H9 (cell line): ENCODE results near the gene VAV2. TPM values are rescaled to one million over a fixed set of nuclear protein-coding genes. Genes with fewer than 3 reads are reported as not detected.
A peak's percentile ranks its signal among the peaks of the same experiment; 100 is the strongest.

Source experiments
- DNase-seq: peaks from one replicate; pipeline ENCODE4 v3.0.0-alpha.2; 2017
- H2AFZ ChIP-seq: one replicate; pipeline ENCODE4 v1.6.1; 2013; ENCODE audit warnings: mild to moderate bottlenecking, low read length, control low read depth, moderate library complexity
- H2AK5ac ChIP-seq: 2 replicates; pipeline ENCODE4 v1.6.1; 2013; ENCODE audit warnings: low read length, control low read depth, mixed read lengths; ENCODE audit not compliant: insufficient read length
- H2BK120ac ChIP-seq: one replicate; pipeline ENCODE4 v1.6.1; 2013; ENCODE audit warnings: low read depth, mild to moderate bottlenecking, low read length, control low read depth, inconsistent platforms; ENCODE audit not compliant: poor library complexity, severe bottlenecking
- H2BK12ac ChIP-seq: 2 replicates; pipeline ENCODE4 v1.6.1; 2013; ENCODE audit warnings: low read length, control low read depth, mixed read lengths, low read depth; ENCODE audit not compliant: insufficient read length
- H2BK15ac ChIP-seq: 2 replicates; pipeline ENCODE4 v1.6.1; 2013; ENCODE audit warnings: low read depth, low read length, control low read depth
- H2BK20ac ChIP-seq: one replicate; pipeline ENCODE4 v1.6.1; 2013; ENCODE audit warnings: low read depth, mild to moderate bottlenecking, low read length, control low read depth, inconsistent platforms; ENCODE audit not compliant: poor library complexity, severe bottlenecking
- H2BK5ac ChIP-seq: 2 replicates; pipeline ENCODE4 v1.6.1; 2013; ENCODE audit warnings: low read length, control low read depth, mixed read lengths; ENCODE audit not compliant: insufficient read length
- H3K14ac ChIP-seq: 2 replicates; pipeline ENCODE4 v1.6.1; 2013; ENCODE audit warnings: low read length, control low read depth; ENCODE audit not compliant: insufficient read depth
- H3K18ac ChIP-seq: 2 replicates; pipeline ENCODE4 v1.6.1; 2013; ENCODE audit warnings: low read depth, mild to moderate bottlenecking, mixed read lengths, low read length, control low read depth; ENCODE audit not compliant: insufficient read length
- H3K23ac ChIP-seq: 2 replicates; pipeline ENCODE4 v1.6.1; 2013; ENCODE audit warnings: low read length, control low read depth, mixed read lengths, low read depth; ENCODE audit not compliant: insufficient read length
- H3K23me2 ChIP-seq: 2 replicates; pipeline ENCODE4 v1.6.1; 2013; ENCODE audit warnings: low read depth, mild to moderate bottlenecking, mixed read lengths, low read length, control low read depth; ENCODE audit not compliant: insufficient read length, poor library complexity, severe bottlenecking
- H3K27ac ChIP-seq: 2 replicates; pipeline ENCODE4 v1.5.1; 2013; ENCODE audit warnings: low read length, control low read depth, mixed read lengths, low read depth; ENCODE audit not compliant: insufficient read length
- H3K27me3 ChIP-seq: 2 replicates; pipeline ENCODE4 v1.6.1; 2013; ENCODE audit warnings: low read length, control low read depth, inconsistent platforms; ENCODE audit not compliant: insufficient read depth
- H3K4ac ChIP-seq: 2 replicates; pipeline ENCODE4 v1.6.1; 2013; ENCODE audit warnings: low read depth, mild to moderate bottlenecking, control low read depth, inconsistent platforms, low read length, moderate library complexity
- H3K4me1 ChIP-seq: 2 replicates; pipeline ENCODE4 v1.6.1; 2013; ENCODE audit warnings: low read length, control low read depth, inconsistent platforms; ENCODE audit not compliant: insufficient read depth
- H3K4me2 ChIP-seq: 2 replicates; pipeline ENCODE4 v1.6.1; 2013; ENCODE audit warnings: low read length, control low read depth, mixed read lengths; ENCODE audit not compliant: insufficient read length, insufficient read depth
- H3K56ac ChIP-seq: 2 replicates; pipeline ENCODE4 v1.6.1; 2013; ENCODE audit warnings: low read depth, mild to moderate bottlenecking, mixed read lengths, low read length, control low read depth; ENCODE audit not compliant: insufficient read length
- H3K79me1 ChIP-seq: 2 replicates; pipeline ENCODE4 v1.6.1; 2013; ENCODE audit warnings: low read depth, mild to moderate bottlenecking, moderate library complexity, low read length, control low read depth, inconsistent platforms; ENCODE audit not compliant: insufficient read depth, poor library complexity, severe bottlenecking
- H3K79me2 ChIP-seq: 2 replicates; pipeline ENCODE4 v1.6.1; 2013; ENCODE audit warnings: low read length, control low read depth, inconsistent platforms; ENCODE audit not compliant: insufficient read depth
- H3K9ac ChIP-seq: 2 replicates; pipeline ENCODE4 v1.6.1; 2013; ENCODE audit warnings: low read length, control low read depth, mixed read lengths; ENCODE audit not compliant: insufficient read length; ENCODE audit errors: extremely low read depth
- H3K9me3 ChIP-seq: one replicate; pipeline ENCODE4 v1.6.1; 2013; ENCODE audit warnings: low read depth, low read length, inconsistent platforms; ENCODE audit not compliant: control insufficient read depth
- H3T11ph ChIP-seq: one replicate; pipeline ENCODE4 v1.6.1; 2013; ENCODE audit warnings: mild to moderate bottlenecking, low read length, control low read depth, inconsistent platforms
- H4K20me1 ChIP-seq: one replicate; pipeline ENCODE4 v1.6.1; 2013; ENCODE audit not compliant: control insufficient read depth, insufficient read length, insufficient read depth
- H4K5ac ChIP-seq: 2 replicates; pipeline ENCODE4 v1.6.1; 2013; ENCODE audit warnings: low read depth, mild to moderate bottlenecking, mixed read lengths, low read length, control low read depth; ENCODE audit not compliant: insufficient read length
- H4K8ac ChIP-seq: replicated peaks from 2 replicates; pipeline ENCODE4 v1.6.1; 2013; ENCODE audit warnings: low read length, control low read depth, mixed read lengths, low read depth; ENCODE audit not compliant: insufficient read length
- H4K91ac ChIP-seq: 2 replicates; pipeline ENCODE4 v1.6.1; 2013; ENCODE audit warnings: low read depth, mild to moderate bottlenecking, moderate library complexity, mixed read lengths, low read length, control low read depth; ENCODE audit not compliant: insufficient read length
- H3K27ac Mint-ChIP-seq, 3 experiments: 2 replicates in 2 of 3; 3 replicates in 1 of 3; pipeline ENCODE4 v1.8.0; 2020 to 2021; ENCODE audit warnings: mixed read lengths in 3 of 3, mild to moderate bottlenecking in 1 of 3, moderate library complexity in 1 of 3
- H3K27me3 Mint-ChIP-seq: 2 replicates; pipeline ENCODE4 v1.8.0; 2021; ENCODE audit warnings: low read depth, mild to moderate bottlenecking, moderate library complexity, mixed read lengths
- H3K36me3 Mint-ChIP-seq, 3 experiments: 2 replicates in 2 of 3; 3 replicates in 1 of 3; pipeline ENCODE4 v1.8.0; 2020 to 2021; ENCODE audit warnings: low read depth in 3 of 3, mixed read lengths in 3 of 3; ENCODE audit not compliant: insufficient read depth in 1 of 3
- H3K4me1 Mint-ChIP-seq, 2 experiments: 2 replicates each; pipeline ENCODE4 v1.8.0; 2020; ENCODE audit warnings: mixed read lengths in 2 of 2
- H3K4me3 Mint-ChIP-seq, 2 experiments: 2 replicates in 1 of 2; 3 replicates in 1 of 2; pipeline ENCODE4 v1.8.0; 2020 to 2021; ENCODE audit warnings: mild to moderate bottlenecking in 2 of 2, mixed read lengths in 2 of 2, moderate library complexity in 1 of 2
- H3K9me3 Mint-ChIP-seq, 2 experiments: 2 replicates in 1 of 2; 3 replicates in 1 of 2; pipeline ENCODE4 v1.8.0; 2020; ENCODE audit warnings: mild to moderate bottlenecking in 2 of 2, mixed read lengths in 2 of 2, moderate library complexity in 1 of 2
- CTCF ChIP-seq: fragments of 200-600 bp; sonication (generic); conservative IDR thresholded peaks from 3 replicates; pipeline ENCODE4 v1.8.0; 2021; ENCODE audit warnings: antibody characterized with exemption, mild to moderate bottlenecking
- WGBS: extraction: QIAGEN DNeasy Blood & Tissue Kit; methylation state at CpG from one replicate; pipeline ENCODE4 v1.1.7; 2013; ENCODE audit warnings: missing lambda C conversion rate, low lambda C conversion rate, mixed read lengths; ENCODE audit not compliant: insufficient read length; ENCODE audit errors: extremely low coverage; 5-methylcytosine and 5-hydroxymethylcytosine counted together
- total RNA-seq: library from RNA; stranded (reverse); gene quantifications from 2 replicates; pipeline ENCODE4 v1.2.1, GENCODE V29; 2021

VAV2 gene
- total RNA-seq, 1 experiment from 2014 or later, result 58.7 TPM

GRCh38 chr9:133826289-133827085 is 165.6 kb downstream of the VAV2 start:
- H3K79me2 ChIP-seq, result no peaks in the 10 kb centered on the region; the same call in 1 of the 2 replicates

More at GRCh38 chr9:133826289-133827085, 165.6 kb downstream of the VAV2 start:
- Histone ChIP-seq H3K56ac (no peak overlapping the region), H2BK12ac (no peak overlapping the region), H4K20me1 (no peaks in the 10 kb centered on the region), H2BK15ac (no peak overlapping the region), H3K23ac (no peak overlapping the region), H3K27me3 (no peaks in the 10 kb centered on the region), H3K9me3 (no peaks in the 10 kb centered on the region), H2BK5ac (no peak overlapping the region), H3K79me1 (no peaks in the 10 kb centered on the region), H4K91ac (no peak overlapping the region), H3K4me1 (peaks cover 7% of the 10 kb centered on the region; the same call in 1 of the 2 replicates), H2BK20ac (no peak overlapping the region), H2AFZ (no peak overlapping the region), H2AK5ac (no peak overlapping the region), H3K9ac (no peak overlapping the region), H3K4me2 (no peak overlapping the region), H3K4ac (no peak overlapping the region), H3K23me2 (no peaks in the 10 kb centered on the region), H4K5ac (no peak overlapping the region), H3K18ac (no peak overlapping the region), H3K27ac (no peak overlapping the region), H3K14ac (peak overlapping the region; percentile 48; the same call in 1 of the 2 replicates), H4K8ac (no peak overlapping the region), H3T11ph (no peak overlapping the region), H2BK120ac (no peak overlapping the region)
- H3K4me1 Mint-ChIP-seq, result peaks cover 46 to 56% of the 10 kb centered on the region in 2 experiments
- peak overlapping the region in 2 of 3 experiments; percentile 32 to 91; a peak in 2 of 7 replicates for H3K27ac Mint-ChIP-seq
- no peak overlapping the region for H3K4me3 Mint-ChIP-seq
- TF ChIP-seq CTCF, result no peak
- H3K36me3 Mint-ChIP-seq, result peaks cover 0 to 18% (median 11%) of the 10 kb centered on the region in 3 experiments; a peak in 4 of 7 replicates
- H3K9me3 Mint-ChIP-seq, result no peaks in the 10 kb centered on the region
- no peaks in the 10 kb centered on the region for H3K27me3 Mint-ChIP-seq
- no peak for DNase-seq
- no CpG with 5 or more reads among the region's 22 CpGs for WGBS
